SH-SY5Y (cell line): Measurements from ENCODE around the gene RFC5.

Experiments
- GATA2 ChIP-seq: IDR thresholded peaks from 2 replicates; pipeline ENCODE4 v1.6.1; 2011; ENCODE audit warnings: mild to moderate bottlenecking, low read depth, low read length
- GATA3 ChIP-seq: IDR thresholded peaks from 2 replicates; pipeline ENCODE4 v1.6.1; 2011; ENCODE audit warnings: low read depth, mild to moderate bottlenecking, low read length, moderate library complexity

GRCh38 chr12:118063576-118064391 is 47.3 kb downstream of the RFC5 start:
- no peak for TF ChIP-seq GATA2
- TF ChIP-seq GATA3: no peak
